Neuron (in vitro differentiated cells): Measurements from ENCODE around the gene PID1.

ENCODE experiments used
- H2AFZ ChIP-seq: one replicate; pipeline ENCODE4 v1.6.1; 2013; ENCODE audit warnings: low read depth, mild to moderate bottlenecking, inconsistent platforms, low read length, moderate library complexity
- H3K27me3 ChIP-seq: one replicate; pipeline ENCODE4 v1.6.1; 2013; ENCODE audit warnings: low read length; ENCODE audit not compliant: insufficient read depth
- H3K36me3 ChIP-seq: one replicate; pipeline ENCODE4 v1.6.1; 2013; ENCODE audit warnings: low read length; ENCODE audit not compliant: insufficient read depth
- H3K4me1 ChIP-seq: one replicate; pipeline ENCODE4 v1.6.1; 2013; ENCODE audit warnings: low read length; ENCODE audit not compliant: insufficient read depth
- H3K4me3 ChIP-seq: 2 replicates; pipeline ENCODE4 v1.5.1; 2013; ENCODE audit warnings: mild to moderate bottlenecking, low read length, moderate library complexity
- H3K9me3 ChIP-seq: one replicate; pipeline ENCODE4 v1.6.1; 2013; ENCODE audit warnings: low read length

PID1 gene

DNA sequence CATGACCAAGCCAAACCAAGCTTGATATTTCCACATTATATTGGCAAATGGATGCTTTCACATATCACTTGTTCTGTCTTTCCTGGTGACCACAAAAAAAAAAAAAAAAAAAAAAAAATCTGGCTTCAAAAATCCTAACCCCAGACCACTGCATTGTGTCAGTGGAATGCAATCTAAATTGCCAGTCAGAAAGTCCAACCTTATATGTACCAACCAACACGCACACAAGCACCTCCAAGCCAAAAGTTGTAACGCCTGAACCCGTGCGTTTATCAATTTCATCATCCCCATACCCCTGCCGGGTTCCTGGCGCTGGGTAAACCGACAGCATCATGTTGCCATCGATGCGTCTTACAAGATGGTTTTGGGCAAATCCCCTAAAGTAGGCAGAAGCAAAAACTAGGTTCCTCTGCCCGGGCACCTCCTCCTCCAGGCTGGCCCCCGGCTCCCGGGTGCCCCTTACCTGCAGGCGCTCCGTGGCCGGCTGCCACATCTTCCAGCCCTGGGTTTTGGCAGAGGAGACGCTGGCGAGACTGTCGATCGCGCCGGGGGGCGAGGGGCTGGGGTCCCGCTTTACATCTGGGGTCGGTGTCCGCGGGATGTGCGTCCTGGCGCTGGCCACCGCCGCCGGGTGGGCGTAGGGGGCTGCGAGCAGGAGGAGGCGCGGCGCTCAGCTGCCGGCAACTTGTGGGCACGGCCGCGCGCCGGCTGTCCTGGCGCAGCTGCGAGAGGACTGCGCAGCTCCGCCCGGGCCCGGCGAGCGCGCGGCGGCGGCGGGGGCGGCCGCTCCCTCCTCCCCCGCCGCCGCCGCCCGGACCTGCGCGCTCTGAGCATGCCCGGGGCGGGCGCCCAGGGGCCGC, at the start of gene PID1:
Gene PID1 (minus strand): TSS at position 737 of the 860 bp plus-strand sequence. CDS start 244 bp downstream, at position 493.
- Histone ChIP-seq H3K9me3 (no peaks in the 10 kb centered on the region), H2AFZ (no peak within 1 kb of the TSS), H3K4me1 (no peaks in the 10 kb centered on the region), H3K36me3 (no peaks in the 10 kb centered on the region), H3K27me3 (peaks cover 32% of the 10 kb centered on the region), H3K4me3 (peak within 1 kb of the TSS; percentile 21)

DNA sequence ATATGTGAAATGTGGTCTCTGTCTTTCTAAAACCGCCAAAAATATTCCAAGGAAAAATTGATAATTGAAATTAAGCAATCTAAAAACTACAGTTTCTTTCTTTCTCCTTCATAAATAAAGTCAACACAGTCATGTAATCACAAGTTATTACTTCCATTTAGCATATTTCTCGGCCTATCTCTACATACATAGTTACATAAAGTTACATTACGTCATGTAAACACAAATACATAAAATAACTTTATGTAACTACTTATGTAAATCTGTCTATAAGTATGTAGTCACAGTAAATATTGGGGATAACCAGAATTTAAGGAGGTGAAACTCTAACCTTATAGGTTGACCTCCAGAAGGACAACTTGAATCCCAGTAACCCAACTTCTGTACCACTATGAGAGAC, 48.5 kb upstream of the PID1 start:
- H3K9me3 ChIP-seq = no peaks in the 10 kb centered on the region
- H3K4me1 ChIP-seq = no peaks in the 10 kb centered on the region
- no peaks in the 10 kb centered on the region for H3K36me3 ChIP-seq
- H3K27me3 ChIP-seq = no peaks in the 10 kb centered on the region
- H3K4me3 ChIP-seq = no peak overlapping the region
- H2AFZ ChIP-seq = no peak overlapping the region

DNA sequence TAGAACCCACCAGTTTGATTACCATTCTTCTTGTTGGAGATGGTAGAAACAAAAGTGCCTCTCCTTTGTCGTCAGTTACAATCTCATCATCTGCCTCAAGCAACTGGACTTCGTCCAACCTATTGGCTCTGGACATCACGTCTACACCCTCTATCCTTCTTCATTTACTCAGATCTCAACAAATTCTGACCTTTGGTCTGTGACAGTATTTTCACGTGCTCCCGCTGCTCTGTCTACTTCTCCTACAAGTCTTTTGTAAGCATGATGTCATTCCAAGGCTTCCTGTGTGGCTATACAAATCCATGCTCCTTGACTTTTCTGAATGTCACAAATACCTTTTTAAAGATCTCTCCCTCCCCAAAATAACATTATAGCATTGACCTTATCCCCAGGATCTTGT, 43.0 kb upstream of the PID1 start:
- Histone ChIP-seq H3K4me3 (no peak overlapping the region), H3K27me3 (no peaks in the 10 kb centered on the region), H3K4me1 (no peaks in the 10 kb centered on the region), H3K36me3 (no peaks in the 10 kb centered on the region), H3K9me3 (no peaks in the 10 kb centered on the region), H2AFZ (no peak overlapping the region)

DNA sequence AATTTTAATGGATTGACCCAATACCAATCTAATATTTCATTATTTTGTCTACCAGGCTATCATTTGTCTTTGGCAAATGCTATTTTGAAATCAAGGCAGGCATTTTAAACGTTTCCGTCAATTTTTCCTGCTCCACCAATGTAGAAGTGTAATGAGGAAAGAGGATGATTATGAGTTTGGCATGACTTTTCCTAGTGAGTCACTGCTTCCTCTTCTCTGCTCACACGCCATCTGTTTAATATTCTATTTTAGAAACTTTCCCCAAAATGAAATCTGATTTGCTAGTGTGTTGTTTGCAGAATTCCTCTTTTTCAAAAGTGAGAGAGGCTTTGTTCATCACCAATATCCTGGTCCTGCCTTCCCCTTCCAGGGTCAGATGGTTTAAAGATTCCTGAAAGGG, 42.5 kb upstream of the PID1 start:
- no peaks in the 10 kb centered on the region for H3K9me3 ChIP-seq
- H3K4me3 ChIP-seq = no peak overlapping the region
- no peak overlapping the region for H2AFZ ChIP-seq
- H3K27me3 ChIP-seq = no peaks in the 10 kb centered on the region
- H3K4me1 ChIP-seq = no peaks in the 10 kb centered on the region
- no peaks in the 10 kb centered on the region for H3K36me3 ChIP-seq

- Histone ChIP-seq H3K36me3 (no peaks in the 10 kb centered on the region), H3K9me3 (no peaks in the 10 kb centered on the region), H3K27me3 (no peaks in the 10 kb centered on the region), H2AFZ (no peak overlapping the region), H3K4me1 (no peaks in the 10 kb centered on the region), H3K4me3 (no peak overlapping the region)
Measured at GRCh38 chr2:229301237-229301636, 30.1 kb upstream of the PID1 start.

DNA sequence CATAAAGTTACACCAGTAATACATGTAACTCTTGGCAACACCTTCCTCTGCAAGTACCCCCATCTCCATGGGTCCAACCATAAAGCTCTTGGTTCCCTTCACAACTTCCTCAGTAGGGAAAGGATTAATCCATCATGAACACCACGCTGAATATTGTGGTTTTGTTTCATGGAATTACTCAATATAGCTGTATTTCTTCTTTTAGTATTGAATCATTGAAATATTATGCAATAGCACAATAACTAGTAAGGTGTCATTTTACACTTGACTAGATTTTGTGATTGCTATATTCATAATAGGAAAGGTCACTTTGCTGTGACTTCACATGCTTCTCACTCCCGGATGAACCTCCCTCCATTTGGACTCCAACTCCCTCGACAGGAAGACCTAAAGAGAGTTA, 29.7 kb upstream of the PID1 start:
- H2AFZ ChIP-seq = no peak overlapping the region
- no peaks in the 10 kb centered on the region for H3K9me3 ChIP-seq
- H3K4me1 ChIP-seq = no peaks in the 10 kb centered on the region
- H3K36me3 ChIP-seq = no peaks in the 10 kb centered on the region
- no peaks in the 10 kb centered on the region for H3K27me3 ChIP-seq
- H3K4me3 ChIP-seq = no peak overlapping the region

GRCh38 chr2:229300371-229300770, 29.3 kb upstream of the PID1 start:
- no peaks in the 10 kb centered on the region for H3K9me3 ChIP-seq

GRCh38 chr2:229297247-229297646, 26.2 kb upstream of the PID1 start:
- H2AFZ ChIP-seq = no peak overlapping the region
- H3K27me3 ChIP-seq = no peaks in the 10 kb centered on the region
- no peaks in the 10 kb centered on the region for H3K4me1 ChIP-seq
- no peaks in the 10 kb centered on the region for H3K36me3 ChIP-seq
- H3K4me3 ChIP-seq = no peak overlapping the region
- H3K9me3 ChIP-seq = no peaks in the 10 kb centered on the region

More at GRCh38 chr2:229300371-229300770, 29.3 kb upstream of the PID1 start:
- Histone ChIP-seq H3K4me3 (no peak overlapping the region), H3K4me1 (no peaks in the 10 kb centered on the region), H2AFZ (no peak overlapping the region), H3K36me3 (no peaks in the 10 kb centered on the region), H3K27me3 (no peaks in the 10 kb centered on the region)

DNA sequence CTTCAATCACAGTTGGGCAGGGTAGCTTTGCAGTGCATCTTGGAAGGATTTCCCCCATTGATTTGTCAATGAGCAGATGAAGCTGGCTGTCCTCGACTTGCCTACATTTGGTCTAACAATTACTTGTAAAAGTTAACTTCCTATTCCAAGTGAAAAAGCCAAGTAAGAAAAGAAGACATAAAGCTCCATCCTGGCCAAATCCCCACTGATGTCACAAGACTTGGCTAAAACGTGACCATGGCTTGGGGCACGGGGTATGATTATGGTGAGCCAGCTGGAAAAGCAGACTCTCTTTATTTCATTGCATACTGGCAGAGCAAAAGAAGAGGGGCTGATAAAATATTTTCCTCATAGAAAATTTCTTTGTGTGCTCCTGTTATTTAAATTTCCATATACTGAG, 25.4 kb upstream of the PID1 start:
- H3K27me3 ChIP-seq = no peaks in the 10 kb centered on the region
- H3K4me1 ChIP-seq = no peaks in the 10 kb centered on the region
- H3K4me3 ChIP-seq = no peak overlapping the region
- H3K9me3 ChIP-seq = no peaks in the 10 kb centered on the region
- no peak overlapping the region for H2AFZ ChIP-seq
- H3K36me3 ChIP-seq = no peaks in the 10 kb centered on the region

- no peaks in the 10 kb centered on the region for H3K9me3 ChIP-seq
- H3K4me3 ChIP-seq = no peak overlapping the region
- no peaks in the 10 kb centered on the region for H3K36me3 ChIP-seq
- H3K27me3 ChIP-seq = no peaks in the 10 kb centered on the region
- no peaks in the 10 kb centered on the region for H3K4me1 ChIP-seq
- H2AFZ ChIP-seq = no peak overlapping the region
Measured at GRCh38 chr2:229296016-229296415, 24.9 kb upstream of the PID1 start.

GRCh38 chr2:229287823-229288222, 16.7 kb upstream of the PID1 start:
- H3K36me3 ChIP-seq = no peaks in the 10 kb centered on the region
- H3K9me3 ChIP-seq = no peaks in the 10 kb centered on the region
- no peak overlapping the region for H2AFZ ChIP-seq
- H3K4me3 ChIP-seq = no peak overlapping the region
- H3K4me1 ChIP-seq = no peaks in the 10 kb centered on the region
- H3K27me3 ChIP-seq = no peaks in the 10 kb centered on the region

DNA sequence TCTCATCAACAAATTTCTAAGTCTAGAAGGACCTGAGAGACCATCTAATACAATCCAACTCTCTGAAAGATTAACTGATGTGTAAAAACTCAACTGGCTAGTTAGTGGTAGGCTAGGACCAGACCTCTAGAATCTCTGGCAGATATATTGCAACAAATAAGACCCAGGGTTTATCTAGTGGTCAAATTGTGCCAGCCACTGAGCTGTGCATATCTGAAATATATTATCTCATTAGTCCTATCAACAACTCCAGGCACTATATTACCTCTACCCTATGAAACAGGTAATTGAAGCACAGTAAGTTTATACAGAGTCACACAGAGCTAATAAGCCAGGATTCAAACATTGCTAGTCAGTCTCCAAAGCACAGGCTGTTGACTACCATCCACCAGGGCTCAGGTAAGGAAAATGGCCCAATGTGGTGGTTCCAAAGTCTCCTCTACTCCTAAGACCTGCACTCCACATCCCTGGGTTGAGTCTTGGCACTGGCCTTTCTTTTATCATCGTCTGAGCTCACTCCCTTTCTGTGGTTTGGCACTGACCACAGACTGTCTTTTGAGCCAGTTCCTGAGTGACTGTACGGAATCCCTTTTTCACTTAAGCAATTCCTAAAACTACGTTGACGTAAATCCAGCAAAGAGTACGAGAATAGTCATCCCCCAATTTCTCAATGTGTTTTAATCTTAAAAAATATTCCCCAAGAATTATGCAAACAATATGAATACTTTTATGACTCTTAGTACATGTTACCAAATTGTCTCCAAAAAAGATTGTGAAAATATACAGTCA, 11.9 kb upstream of the PID1 start:
- Histone ChIP-seq H3K4me3 (no peak overlapping the region), H3K9me3 (no peaks in the 10 kb centered on the region), H3K4me1 (no peaks in the 10 kb centered on the region), H2AFZ (no peak overlapping the region), H3K36me3 (no peaks in the 10 kb centered on the region), H3K27me3 (no peaks in the 10 kb centered on the region)

DNA sequence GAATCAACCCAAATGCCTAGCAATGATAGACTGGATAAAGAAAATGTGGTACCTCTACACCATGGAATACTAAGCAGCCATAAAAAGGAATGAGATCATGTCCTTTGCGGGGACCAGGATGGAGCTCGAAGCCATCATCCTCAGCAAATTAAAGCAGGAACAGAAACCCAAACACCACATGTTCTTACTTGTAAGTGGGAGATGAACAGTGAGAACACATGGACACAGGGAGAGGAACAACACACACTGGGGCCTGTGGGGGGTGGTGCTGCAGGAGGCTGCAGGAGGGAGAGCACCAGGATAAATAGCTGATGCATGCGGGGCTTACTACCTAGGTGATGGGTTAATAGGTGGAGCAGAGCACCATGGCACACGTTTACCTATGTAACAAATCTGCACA, 8.4 kb upstream of the PID1 start:
- Histone ChIP-seq H3K4me1 (no peaks in the 10 kb centered on the region), H3K27me3 (no peaks in the 10 kb centered on the region), H3K9me3 (no peaks in the 10 kb centered on the region), H3K36me3 (no peaks in the 10 kb centered on the region), H3K4me3 (no peak overlapping the region), H2AFZ (no peak overlapping the region)
